HK-2 (cell line): ENCODE results near the gene MORN1.
"Not testable (repeated sequence)": the region's sequence is repeated elsewhere in the genome, so short reads cannot be mapped to it uniquely, and the experiment has no call there.

Experiments
- DNase-seq: peaks from one replicate; pipeline ENCODE4 v3.0.0-alpha.2; 2018; ENCODE audit not compliant: unreplicated experiment

The MORN1 gene

GRCh38 chr1:2307064-2307605 is 84.2 kb downstream of the MORN1 start:
- DNase-seq = no peak

GRCh38 chr1:2306151-2306978 is 85.0 kb downstream of the MORN1 start:
- DNase-seq = no peak

- no peak for DNase-seq
These were observed 86.3 kb downstream of the MORN1 start for GRCh38 chr1:2304921-2305681.

- DNase-seq = no peak
These were observed 87.1 kb downstream of the MORN1 start for GRCh38 chr1:2304282-2304681.

- DNase-seq = no peak
These were observed 87.6 kb downstream of the MORN1 start for GRCh38 chr1:2303781-2304180.

GRCh38 chr1:2303016-2303775 is 88.2 kb downstream of the MORN1 start:
- no peak for DNase-seq

- no peak for DNase-seq
These were observed 88.9 kb downstream of the MORN1 start for GRCh38 chr1:2302292-2302925.

GRCh38 chr1:2301607-2302291 is 89.6 kb downstream of the MORN1 start:
- DNase-seq = no peak

GRCh38 chr1:2300851-2301606 is 90.3 kb downstream of the MORN1 start:
- no peak for DNase-seq

- no peak for DNase-seq
These were observed 91.2 kb downstream of the MORN1 start for GRCh38 chr1:2300004-2300771.

GRCh38 chr1:2299131-2299627 is 92.2 kb downstream of the MORN1 start:
- no peak for DNase-seq

- DNase-seq = no peak
These were observed 92.7 kb downstream of the MORN1 start for GRCh38 chr1:2298685-2299084.

GRCh38 chr1:2297246-2298011 is 93.9 kb downstream of the MORN1 start:
- DNase-seq = no peak

GRCh38 chr1:2296614-2297013 is 94.7 kb downstream of the MORN1 start:
- no peak for DNase-seq

GRCh38 chr1:2296211-2296610 is 95.1 kb downstream of the MORN1 start:
- DNase-seq = not testable (repeated sequence)

GRCh38 chr1:2295526-2295925 is 95.8 kb downstream of the MORN1 start:
- DNase-seq = no peak

- DNase-seq = no peak
These were observed 96.7 kb downstream of the MORN1 start for GRCh38 chr1:2294725-2295078.

- no peak for DNase-seq
These were observed 97.2 kb downstream of the MORN1 start for GRCh38 chr1:2294033-2294724.
